ENCODE results near the gene SPATC1L.
"Not testable (repeated sequence)": the region's sequence is repeated elsewhere in the genome, so short reads cannot be mapped to it uniquely, and the experiment has no call there.

The SPATC1L gene

GRCh38 chr21:46149205-46149901 is 34.9 kb downstream of the SPATC1L start:
- no peak for DNase-seq

GRCh38 chr21:46148106-46148505 is 36.2 kb downstream of the SPATC1L start:
- no peak for DNase-seq

- DNase-seq = peak in 2 of 3 donors; percentile 24 to 42
Measured at GRCh38 chr21:46147429-46147828, 36.8 kb downstream of the SPATC1L start.

- DNase-seq = no peak
Measured at GRCh38 chr21:46146856-46147255, 37.4 kb downstream of the SPATC1L start.

- no peak for DNase-seq
Measured at GRCh38 chr21:46145840-46146691, 38.2 kb downstream of the SPATC1L start.

- no peak for DNase-seq
Measured at GRCh38 chr21:46145159-46145839, 39.0 kb downstream of the SPATC1L start.

GRCh38 chr21:46144464-46145070 is 39.7 kb downstream of the SPATC1L start:
- no peak for DNase-seq

GRCh38 chr21:46142582-46143473 is 41.4 kb downstream of the SPATC1L start:
- DNase-seq = no peak

- no peak for DNase-seq
Measured at GRCh38 chr21:46141767-46142581, 42.3 kb downstream of the SPATC1L start.

GRCh38 chr21:46140352-46141003 is 43.8 kb downstream of the SPATC1L start:
- DNase-seq = not testable (repeated sequence)

GRCh38 chr21:46139686-46140085 is 44.6 kb downstream of the SPATC1L start:
- no peak for DNase-seq

- no peak for DNase-seq
Measured at GRCh38 chr21:46138383-46138970, 45.8 kb downstream of the SPATC1L start.

GRCh38 chr21:46137908-46138307 is 46.4 kb downstream of the SPATC1L start:
- no peak for DNase-seq

- DNase-seq = no peak
Measured at GRCh38 chr21:46136739-46137349, 47.4 kb downstream of the SPATC1L start.

- DNase-seq = no peak
Measured at GRCh38 chr21:46135782-46136395, 48.4 kb downstream of the SPATC1L start.

GRCh38 chr21:46131838-46132651 is 52.2 kb downstream of the SPATC1L start:
- DNase-seq = no peak

GRCh38 chr21:46131588-46131837 is 52.7 kb downstream of the SPATC1L start:
- DNase-seq = no peak

- DNase-seq = no peak
Measured at GRCh38 chr21:46130831-46131587, 53.2 kb downstream of the SPATC1L start.
